Muscle layer of duodenum (tissue), 2 donors: ENCODE data around the gene CCL28.
"Not testable (repeated sequence)": the region's sequence is repeated elsewhere in the genome, so short reads cannot be mapped to it uniquely, and the experiment has no call there.

Experiments
- H3K27ac ChIP-seq: one replicate; pipeline ENCODE4 v1.7.0; 2013; ENCODE audit warnings: mild to moderate bottlenecking, low read length
- H3K27me3 ChIP-seq: one replicate; pipeline ENCODE4 v1.7.0; 2013; ENCODE audit warnings: low read depth, mild to moderate bottlenecking, control low read depth, low read length
- H3K36me3 ChIP-seq, 2 donors: one replicate each; pipeline ENCODE4 v1.7.0; 2013; ENCODE audit warnings: low read length in 2 of 2, control low read depth in 1 of 2, mild to moderate bottlenecking in 1 of 2; ENCODE audit not compliant: insufficient read depth in 2 of 2, control insufficient read depth in 1 of 2
- H3K4me1 ChIP-seq, 2 donors: one replicate each; pipeline ENCODE4 v1.7.0; 2013; ENCODE audit warnings: low read length in 2 of 2, mild to moderate bottlenecking in 2 of 2, control low read depth in 1 of 2, moderate library complexity in 1 of 2; ENCODE audit not compliant: insufficient read depth in 2 of 2, control insufficient read depth in 1 of 2
- H3K4me3 ChIP-seq, 2 donors: one replicate each; pipeline ENCODE4 v1.7.0; 2013; ENCODE audit warnings: low read length in 2 of 2, low read depth in 1 of 2, mild to moderate bottlenecking in 1 of 2
- H3K9me3 ChIP-seq, 2 donors: one replicate each; pipeline ENCODE4 v1.7.0; 2013; ENCODE audit warnings: low read length in 2 of 2, control low read depth in 1 of 2, mild to moderate bottlenecking in 1 of 2; ENCODE audit not compliant: control insufficient read depth in 1 of 2
- donor health status: healthy.

Gene CCL28

DNA sequence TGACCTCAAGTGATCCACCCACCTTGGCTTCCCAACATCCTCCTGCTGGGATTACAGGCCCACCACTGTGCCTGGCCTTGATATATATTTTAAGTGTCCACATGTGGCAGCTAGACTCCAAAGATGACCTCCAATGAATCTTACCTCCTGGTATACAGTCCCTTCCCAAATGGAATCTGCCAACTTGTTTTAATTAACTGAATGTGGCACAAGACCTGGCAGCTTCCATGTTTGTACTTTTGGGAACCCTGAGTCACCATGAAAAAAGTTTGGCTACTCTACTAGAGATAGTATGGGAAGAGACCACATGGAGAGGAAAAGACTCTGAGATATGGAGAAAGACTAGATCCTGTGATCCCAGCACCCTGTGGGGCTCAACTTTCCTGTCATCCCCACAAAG lies 42.5 kb downstream of the CCL28 start:
- H3K9me3 ChIP-seq = no peaks in the 10 kb centered on the region
- H3K27ac ChIP-seq = no peak overlapping the region
- H3K4me1 ChIP-seq = no peaks in the 10 kb centered on the region
- H3K4me3 ChIP-seq = no peak overlapping the region
- no peaks in the 10 kb centered on the region for H3K36me3 ChIP-seq
- H3K27me3 ChIP-seq = no peaks in the 10 kb centered on the region

DNA sequence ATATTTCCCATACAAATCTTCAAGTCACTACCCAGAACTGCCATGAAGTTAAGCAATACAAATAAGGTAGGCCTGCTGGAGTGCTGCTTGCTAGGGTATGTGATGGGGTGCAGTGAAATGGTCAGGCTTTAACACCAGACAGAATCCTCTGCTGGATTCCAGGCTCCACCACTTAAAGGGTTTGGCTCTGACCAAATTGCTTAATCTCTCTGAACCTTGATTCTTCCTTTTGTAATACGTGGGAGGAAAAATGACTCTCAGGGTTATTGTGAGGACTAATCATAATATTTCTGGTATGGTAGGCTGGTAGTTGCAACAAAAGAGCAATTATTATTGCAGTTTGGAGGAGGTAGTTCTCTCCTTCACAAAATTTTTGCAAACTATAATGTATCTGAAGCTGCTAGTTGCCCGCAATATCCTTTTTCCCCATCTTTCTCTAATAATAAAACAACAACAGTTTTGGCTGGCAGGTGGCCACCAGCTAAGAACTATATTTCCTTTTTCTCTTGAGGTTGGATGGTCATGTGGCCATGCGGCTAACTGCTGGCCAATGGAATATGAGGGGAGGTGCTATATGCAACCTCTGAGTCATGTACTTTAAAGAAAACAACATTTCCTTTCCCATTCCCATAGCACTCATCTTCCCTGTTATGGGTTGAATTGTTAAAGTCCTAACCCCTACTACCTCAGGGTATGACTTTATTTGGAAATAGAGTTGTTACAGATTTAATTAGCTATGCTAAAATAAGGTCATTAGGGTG lies 44.1 kb downstream of the CCL28 start:
- Histone ChIP-seq H3K36me3 (no peaks in the 10 kb centered on the region), H3K27me3 (no peaks in the 10 kb centered on the region), H3K27ac (no peak overlapping the region), H3K9me3 (no peaks in the 10 kb centered on the region), H3K4me1 (no peaks in the 10 kb centered on the region), H3K4me3 (no peak overlapping the region)

DNA sequence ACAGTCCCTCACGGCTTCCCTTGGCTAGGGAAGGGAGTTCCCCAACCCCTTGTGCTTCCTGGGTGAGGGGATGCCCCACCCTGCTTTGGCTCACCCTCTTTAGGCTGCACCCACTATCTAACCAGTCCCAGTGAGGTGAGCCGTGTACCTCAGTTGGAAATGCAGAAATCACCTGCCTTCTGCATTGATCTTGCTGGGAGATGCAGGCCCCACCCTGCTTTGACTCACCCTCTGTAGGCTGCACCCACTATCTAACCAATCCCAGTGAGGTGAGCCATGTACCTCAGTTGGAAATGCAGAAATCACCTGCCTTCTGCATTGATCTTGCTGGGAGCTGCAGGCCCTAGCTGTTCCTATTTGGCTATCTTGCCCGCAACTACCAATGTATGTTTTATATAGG lies 44.7 kb downstream of the CCL28 start:
- Histone ChIP-seq H3K4me1 (no peaks in the 10 kb centered on the region), H3K27ac (no peak overlapping the region), H3K27me3 (no peaks in the 10 kb centered on the region), H3K36me3 (no peaks in the 10 kb centered on the region), H3K4me3 (no peak overlapping the region), H3K9me3 (no peaks in the 10 kb centered on the region)

DNA sequence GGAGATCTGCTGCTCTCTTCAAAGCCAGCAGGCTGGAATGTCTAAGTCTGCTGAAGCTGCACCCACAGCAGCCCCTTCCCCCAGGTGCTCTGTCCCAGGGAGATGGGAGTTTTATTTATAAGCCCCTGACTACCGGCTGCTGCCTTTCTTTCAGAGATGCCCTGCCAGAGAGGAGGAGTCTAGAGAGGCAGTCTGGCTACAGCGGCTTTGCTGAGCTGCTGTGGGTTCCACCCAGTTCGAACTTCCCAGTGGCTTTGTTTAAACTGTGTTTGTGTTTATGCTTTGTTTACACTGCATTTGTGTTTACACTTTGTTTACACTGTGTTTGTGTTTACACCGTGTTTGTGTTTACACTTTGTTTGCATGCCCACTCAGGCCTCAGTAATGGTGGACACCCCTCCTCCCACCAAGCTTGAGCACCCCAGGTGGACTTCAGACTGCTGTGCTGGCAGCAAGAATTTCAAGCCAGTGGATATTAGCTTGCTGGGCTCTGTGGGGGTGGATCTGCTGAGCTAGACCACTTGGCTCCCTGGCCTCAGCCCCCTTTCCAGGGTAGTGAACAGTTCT lies 45.4 kb downstream of the CCL28 start:
- H3K27me3 ChIP-seq, H3K36me3 ChIP-seq, H3K27ac ChIP-seq, H3K9me3 ChIP-seq, H3K4me3 ChIP-seq, H3K4me1 ChIP-seq: not testable (repeated sequence)

DNA sequence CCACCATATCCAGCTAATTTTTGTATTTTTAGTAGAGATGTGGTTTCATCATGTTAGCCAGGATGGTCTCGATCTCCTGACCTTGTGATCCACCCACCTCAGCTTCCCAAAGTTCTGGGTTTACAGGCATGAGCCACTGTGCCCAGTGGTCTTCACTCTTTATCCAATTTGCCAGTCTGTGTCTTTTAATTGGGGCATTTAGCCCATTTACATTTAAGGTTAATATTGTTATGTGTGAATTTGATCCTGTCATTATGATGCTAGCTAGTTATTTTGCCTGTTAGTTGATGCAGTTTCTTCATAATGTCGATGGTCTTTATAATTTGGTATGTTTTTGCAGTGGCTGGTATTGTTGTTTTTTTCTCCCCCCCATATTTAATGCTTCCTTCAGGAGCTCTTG lies 47.0 kb downstream of the CCL28 start:
- H3K4me3 ChIP-seq, H3K27me3 ChIP-seq, H3K36me3 ChIP-seq, H3K4me1 ChIP-seq, H3K27ac ChIP-seq, H3K9me3 ChIP-seq: not testable (repeated sequence)

DNA sequence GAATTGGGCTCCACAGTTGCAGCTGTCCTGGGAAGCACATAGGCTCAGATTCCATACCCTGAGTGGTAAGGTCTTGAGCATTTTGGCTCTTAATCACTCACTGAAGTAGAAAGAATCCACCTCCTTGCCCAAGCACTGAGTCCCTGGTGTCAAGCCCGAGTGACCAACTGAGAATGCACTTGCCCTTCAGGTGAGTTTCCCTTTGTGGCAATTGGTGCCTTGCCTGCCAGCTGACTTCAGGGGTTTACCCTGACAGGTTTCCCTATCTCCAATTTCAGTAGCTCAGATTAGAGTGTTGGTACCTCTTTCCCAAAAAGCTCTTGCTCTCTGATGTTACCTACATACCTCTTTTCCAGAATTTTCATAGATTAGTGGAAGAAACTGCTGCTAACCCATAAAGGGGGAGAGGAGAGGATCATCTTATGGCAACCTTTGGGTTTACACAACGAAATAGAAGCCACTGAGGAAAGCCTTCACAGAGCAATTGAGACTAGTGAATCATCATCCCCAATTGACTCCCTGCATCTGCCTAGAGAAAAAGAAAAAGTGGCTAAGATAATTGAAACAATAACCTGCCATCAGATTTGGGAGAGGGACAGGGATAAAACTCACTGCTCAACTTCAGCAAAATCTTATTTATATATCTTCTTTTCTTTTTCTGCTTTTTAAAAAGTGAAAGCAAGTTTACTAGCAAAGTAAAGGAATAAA lies 48.6 kb downstream of the CCL28 start:
- H3K27me3 ChIP-seq = no peaks in the 10 kb centered on the region
- H3K36me3 ChIP-seq = no peaks in the 10 kb centered on the region
- no peaks in the 10 kb centered on the region for H3K4me1 ChIP-seq
- peaks cover 3 to 7% of the 10 kb centered on the region in 2 donors for H3K9me3 ChIP-seq
- no peak overlapping the region for H3K27ac ChIP-seq
- no peak overlapping the region for H3K4me3 ChIP-seq

DNA sequence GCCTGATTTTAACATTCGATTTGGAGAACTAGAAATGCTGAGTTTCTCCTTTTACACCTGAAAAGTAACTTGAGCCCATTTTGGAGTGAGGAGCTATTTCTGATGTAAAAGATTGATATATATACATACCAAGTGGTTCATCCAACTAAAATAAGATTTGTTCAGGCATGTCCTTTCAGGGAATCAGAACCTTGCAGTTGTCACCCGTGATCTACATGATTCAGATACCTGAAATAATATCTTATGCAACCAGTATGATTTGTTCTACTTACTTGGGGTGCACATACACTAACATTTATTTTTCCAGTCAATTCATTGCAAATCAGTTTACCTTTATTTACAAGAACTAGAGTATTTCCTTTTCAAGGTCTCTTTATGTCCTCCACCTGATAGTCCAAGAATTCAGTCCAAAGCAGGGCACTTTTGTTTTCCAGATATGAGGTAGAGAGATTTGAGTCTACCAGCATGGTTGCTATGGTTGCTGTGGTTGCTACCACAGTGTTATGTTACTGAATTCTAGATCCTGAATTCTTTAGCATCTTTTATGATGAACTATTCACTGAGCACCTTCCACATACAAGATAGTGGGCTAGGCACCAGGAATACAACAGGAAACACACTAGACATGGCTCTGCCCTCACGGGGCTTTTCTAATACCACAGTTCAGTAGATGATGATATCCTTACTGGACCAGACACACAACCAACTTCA lies 49.3 kb downstream of the CCL28 start:
- Histone ChIP-seq H3K27me3 (no peaks in the 10 kb centered on the region), H3K36me3 (no peaks in the 10 kb centered on the region), H3K4me1 (no peaks in the 10 kb centered on the region), H3K27ac (no peak overlapping the region), H3K4me3 (no peak overlapping the region), H3K9me3 (peaks cover 3 to 7% of the 10 kb centered on the region in 2 donors)

DNA sequence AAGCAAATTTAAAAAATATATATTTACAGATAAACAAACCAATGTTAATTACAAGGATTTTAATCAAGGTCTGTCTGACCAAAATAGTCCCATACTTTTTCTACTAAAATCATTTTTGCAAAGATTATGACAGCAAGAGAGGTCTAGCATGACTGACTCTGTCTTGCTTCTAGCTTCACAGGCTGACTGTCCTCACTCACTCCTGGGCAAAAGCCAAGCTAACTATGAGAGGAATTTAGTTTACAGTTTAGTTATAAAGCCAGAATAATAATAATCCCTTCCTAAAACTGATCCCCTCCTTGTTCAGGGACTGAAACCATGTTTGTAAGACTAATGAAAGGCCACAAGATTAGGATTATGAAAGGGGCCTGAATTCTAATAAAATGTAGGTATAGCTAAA lies 53.5 kb downstream of the CCL28 start:
- Histone ChIP-seq H3K27me3 (no peaks in the 10 kb centered on the region), H3K36me3 (no peaks in the 10 kb centered on the region), H3K9me3 (peaks cover 3 to 7% of the 10 kb centered on the region in 2 donors), H3K4me3 (no peak overlapping the region), H3K4me1 (no peaks in the 10 kb centered on the region), H3K27ac (no peak overlapping the region)

DNA sequence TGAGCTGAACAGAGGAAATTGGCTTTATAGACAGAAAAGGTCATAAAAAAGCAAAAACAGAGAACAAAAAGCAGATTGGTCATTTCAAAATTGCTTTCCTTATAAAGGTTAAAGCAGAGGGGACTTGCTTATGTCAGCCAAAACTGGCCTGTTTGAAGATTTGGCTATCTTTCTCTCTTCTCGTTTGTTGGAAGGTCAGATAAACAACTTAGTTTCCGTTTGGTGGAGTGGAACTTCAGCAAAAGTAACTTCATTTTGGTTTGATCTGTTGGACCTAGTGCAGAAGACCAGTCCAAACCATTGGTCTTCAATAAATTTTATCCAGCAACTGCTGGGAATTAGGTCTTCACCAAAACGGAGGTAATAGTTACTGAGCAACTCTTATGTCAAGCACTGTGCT lies 53.9 kb downstream of the CCL28 start:
- Histone ChIP-seq H3K27ac (no peak overlapping the region), H3K4me1 (no peaks in the 10 kb centered on the region), H3K27me3 (no peaks in the 10 kb centered on the region), H3K9me3 (peaks cover 3 to 7% of the 10 kb centered on the region in 2 donors), H3K36me3 (no peaks in the 10 kb centered on the region), H3K4me3 (no peak overlapping the region)

DNA sequence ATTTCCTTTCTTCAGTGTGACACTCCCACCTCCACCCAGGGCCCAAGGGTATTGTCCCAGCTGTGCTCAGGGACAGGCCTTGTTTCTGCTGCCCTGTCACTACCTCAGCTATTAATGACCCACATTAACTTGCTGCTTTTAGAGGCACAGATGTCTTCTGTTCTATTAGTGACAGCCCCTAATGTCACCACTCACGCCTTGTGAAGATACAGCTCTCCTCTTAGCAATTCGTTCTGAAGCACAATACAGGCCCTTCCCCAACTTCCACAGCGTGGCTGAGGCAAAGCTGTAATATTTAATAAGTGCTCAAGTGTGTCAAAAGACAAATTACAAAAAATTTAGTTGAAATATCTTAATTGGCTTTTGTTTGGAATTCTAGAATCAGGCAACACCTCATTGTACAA lies 54.3 kb downstream of the CCL28 start:
- no peaks in the 10 kb centered on the region for H3K27me3 ChIP-seq
- H3K9me3 ChIP-seq = peaks cover 3 to 7% of the 10 kb centered on the region in 2 donors
- no peaks in the 10 kb centered on the region for H3K36me3 ChIP-seq
- no peak overlapping the region for H3K27ac ChIP-seq
- no peak overlapping the region for H3K4me3 ChIP-seq
- no peaks in the 10 kb centered on the region for H3K4me1 ChIP-seq

DNA sequence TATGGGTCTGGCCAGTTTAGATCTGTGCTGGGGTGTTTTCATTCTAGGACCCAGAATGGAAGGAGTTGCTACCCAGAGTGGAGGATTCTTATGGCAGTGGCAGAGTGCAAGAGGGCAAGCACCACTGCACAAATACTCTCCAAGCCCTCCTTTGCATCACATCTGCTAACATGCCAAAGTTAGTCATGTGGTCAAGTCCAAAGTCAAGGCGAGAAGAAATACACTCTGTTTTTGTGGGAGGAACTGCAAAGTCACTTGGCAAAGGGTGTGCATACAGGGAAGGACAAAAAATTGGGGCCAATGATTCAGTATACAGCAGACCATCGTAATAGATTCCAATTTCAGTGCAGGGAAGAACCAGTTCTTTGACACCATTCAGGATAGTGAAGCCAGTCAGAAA lies 55.1 kb downstream of the CCL28 start:
- Histone ChIP-seq H3K4me3 (no peak overlapping the region), H3K4me1 (no peaks in the 10 kb centered on the region), H3K27ac (no peak overlapping the region), H3K9me3 (peaks cover 3 to 7% of the 10 kb centered on the region in 2 donors), H3K36me3 (no peaks in the 10 kb centered on the region), H3K27me3 (no peaks in the 10 kb centered on the region)
